Neural cell (in vitro differentiated cells): ENCODE measurements around the gene NAA50. TPM values are rescaled to one million over a fixed set of nuclear protein-coding genes. Genes with fewer than 3 reads are reported as not detected.

ENCODE experiments used
- H2AFZ ChIP-seq: fragments of 200-600, 300-800 bp; sonication (generic), shearing (Covaris generic); 2 replicates; pipeline ENCODE4 v1.6.0; 2014; ENCODE audit warnings: low read depth, mild to moderate bottlenecking, antibody characterized with exemption, low read length, moderate library complexity
- H3F3A ChIP-seq: fragments of 200-600 bp; shearing (Covaris generic); 2 replicates; pipeline ENCODE4 v1.6.1; 2016; ENCODE audit warnings: mild to moderate bottlenecking, moderate library complexity, mixed read lengths, antibody characterized with exemption, low read length; ENCODE audit not compliant: insufficient read depth, poor library complexity, severe bottlenecking
- H3K27ac ChIP-seq: fragments of 200-600, 300-800 bp; sonication (generic), shearing (Covaris generic); 2 replicates; pipeline ENCODE4 v1.5.1; 2014; ENCODE audit warnings: mild to moderate bottlenecking, low read length, moderate library complexity
- H3K27me3 ChIP-seq: fragments of 300-800, 200-600 bp; sonication (generic), shearing (Covaris generic); 2 replicates; pipeline ENCODE4 v1.6.0; 2014; ENCODE audit warnings: mild to moderate bottlenecking, low read depth, low read length, moderate library complexity; ENCODE audit not compliant: insufficient read depth
- H3K36me3 ChIP-seq: fragments of 300-800, 200-600 bp; sonication (generic), shearing (Covaris generic); 2 replicates; pipeline ENCODE4 v1.5.1; 2014; ENCODE audit warnings: mild to moderate bottlenecking, antibody characterized with exemption, low read length, moderate library complexity; ENCODE audit not compliant: insufficient read depth
- H3K4me2 ChIP-seq: fragments of 300-800, 200-600 bp; sonication (generic), shearing (Covaris generic); 2 replicates; pipeline ENCODE4 v1.6.0; 2014; ENCODE audit warnings: mild to moderate bottlenecking, low read length
- H3K4me3 ChIP-seq: fragments of 300-800, 200-600 bp; sonication (generic), shearing (Covaris generic); 2 replicates; pipeline ENCODE4 v1.5.1; 2014; ENCODE audit warnings: mild to moderate bottlenecking, low read length, moderate library complexity
- H3K79me2 ChIP-seq: fragments of 200-600 bp; shearing (Covaris generic); replicated peaks from 2 replicates; pipeline ENCODE4 v1.6.0; 2014; ENCODE audit warnings: mild to moderate bottlenecking, low read length, moderate library complexity; ENCODE audit not compliant: insufficient read depth
- H3K9ac ChIP-seq: fragments of 300-800, 200-600 bp; sonication (generic), shearing (Covaris generic); 2 replicates; pipeline ENCODE4 v1.6.1; 2016; ENCODE audit warnings: mild to moderate bottlenecking, low read length, mixed read lengths
- H3K9me2 ChIP-seq: fragments of 200-600 bp; shearing (Covaris generic); 2 replicates; pipeline ENCODE4 v1.6.1; 2016; ENCODE audit warnings: mild to moderate bottlenecking, low read length, mixed read lengths; ENCODE audit not compliant: insufficient read depth
- H3K9me3 ChIP-seq: fragments of 200-600, 300-800 bp; sonication (generic), shearing (Covaris generic); 2 replicates; pipeline ENCODE4 v1.6.1; 2016; ENCODE audit warnings: mild to moderate bottlenecking, mixed run types, low read length, moderate library complexity, mixed read lengths
- H4K20me1 ChIP-seq: fragments of 200-600 bp; shearing (Covaris generic); 2 replicates; pipeline ENCODE4 v1.6.1; 2016; ENCODE audit warnings: mild to moderate bottlenecking, mixed run types; ENCODE audit not compliant: insufficient read depth
- EP300 ChIP-seq: fragments of 450-650 bp; conservative IDR thresholded peaks from 2 replicates; pipeline ENCODE4 v1.6.1; 2014; ENCODE audit warnings: antibody characterized with exemption, mild to moderate bottlenecking, moderate library complexity; ENCODE audit not compliant: poor library complexity, severe bottlenecking
- EZH2 ChIP-seq: fragments of 200-600, 300-800 bp; shearing (Covaris generic), sonication (generic); IDR thresholded peaks from 2 replicates; pipeline ENCODE4 v1.6.1; 2014; ENCODE audit warnings: antibody characterized with exemption, low read length, borderline replicate concordance, mild to moderate bottlenecking; ENCODE audit not compliant: insufficient read depth, poor library complexity, severe bottlenecking
- MXI1 ChIP-seq: fragments of 450-650 bp; conservative IDR thresholded peaks from 2 replicates; pipeline ENCODE4 v1.6.1; 2014; ENCODE audit warnings: antibody characterized with exemption, mild to moderate bottlenecking; ENCODE audit not compliant: poor library complexity, severe bottlenecking
- POLR2AphosphoS5 ChIP-seq: IDR thresholded peaks from 2 replicates; pipeline ENCODE4 v1.6.1; 2012
- RAD21 ChIP-seq: fragments of 450-650 bp; conservative IDR thresholded peaks from 2 replicates; pipeline ENCODE4 v1.6.1; 2014; ENCODE audit warnings: antibody characterized with exemption, mild to moderate bottlenecking, moderate library complexity
- TAF1 ChIP-seq: IDR thresholded peaks from 2 replicates; pipeline ENCODE4 v1.6.1; 2012; ENCODE audit warnings: low read depth
- polyA plus RNA-seq: library from polyadenylated mRNA; depleted of rRNA; stranded (reverse); fragments of >200 nt; gene quantifications from 2 replicates; pipeline ENCODE4 v1.2.3, GENCODE V29; 2014
- TF ChIP-seq, protein P1 (sequence below): IDR thresholded peaks from 2 replicates; pipeline ENCODE4 v1.6.1; 2012; ENCODE audit warnings: borderline replicate concordance
- TF ChIP-seq, protein P2 (sequence below): fragments of 450-650 bp; IDR thresholded peaks from 2 replicates; pipeline ENCODE4 v1.5.1; 2014; ENCODE audit warnings: antibody characterized with exemption, mild to moderate bottlenecking, moderate library complexity; ENCODE audit not compliant: poor library complexity, severe bottlenecking

NAA50 gene
- polyA plus RNA-seq, 1 donor from 2014 or later, result 69.6 TPM

DNA sequence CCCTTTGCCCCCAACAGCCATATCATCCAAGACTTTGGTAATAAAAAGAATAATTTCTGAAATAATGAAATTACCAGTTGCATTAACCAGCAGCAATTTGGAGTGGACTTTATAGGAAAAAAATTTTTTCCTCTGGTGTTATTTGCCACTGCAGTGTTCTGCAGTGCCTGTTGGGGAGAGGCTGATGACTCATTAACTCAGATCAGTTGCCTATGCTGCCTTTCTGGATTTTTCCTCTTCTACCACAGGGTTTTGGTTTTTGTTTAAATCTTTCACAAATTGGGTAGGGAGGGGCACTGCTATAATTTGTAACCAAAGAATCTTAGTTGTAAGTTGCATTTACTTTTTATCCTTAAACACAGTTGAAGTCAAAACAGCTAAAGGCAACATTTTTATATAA is 23.5 kb upstream of the NAA50 start:
- Histone ChIP-seq H3K9me3 (no peaks in the 10 kb centered on the region), H3K4me2 (no peak overlapping the region), H3K4me3 (no peak overlapping the region), H3K79me2 (peaks cover 4% of the 10 kb centered on the region), H3K27ac (no peak overlapping the region), H3F3A (no peaks in the 10 kb centered on the region), H3K9ac (no peak overlapping the region), H4K20me1 (no peaks in the 10 kb centered on the region), H3K36me3 (no peaks in the 10 kb centered on the region), H2AFZ (no peak overlapping the region), H3K9me2 (no peaks in the 10 kb centered on the region), H3K27me3 (no peaks in the 10 kb centered on the region)
- TF ChIP-seq MXI1 (no peak), RAD21 (no peak), EP300 (no peak), POLR2AphosphoS5 (no peak), EZH2 (no peak)
- TF ChIP-seq, protein P1, sequence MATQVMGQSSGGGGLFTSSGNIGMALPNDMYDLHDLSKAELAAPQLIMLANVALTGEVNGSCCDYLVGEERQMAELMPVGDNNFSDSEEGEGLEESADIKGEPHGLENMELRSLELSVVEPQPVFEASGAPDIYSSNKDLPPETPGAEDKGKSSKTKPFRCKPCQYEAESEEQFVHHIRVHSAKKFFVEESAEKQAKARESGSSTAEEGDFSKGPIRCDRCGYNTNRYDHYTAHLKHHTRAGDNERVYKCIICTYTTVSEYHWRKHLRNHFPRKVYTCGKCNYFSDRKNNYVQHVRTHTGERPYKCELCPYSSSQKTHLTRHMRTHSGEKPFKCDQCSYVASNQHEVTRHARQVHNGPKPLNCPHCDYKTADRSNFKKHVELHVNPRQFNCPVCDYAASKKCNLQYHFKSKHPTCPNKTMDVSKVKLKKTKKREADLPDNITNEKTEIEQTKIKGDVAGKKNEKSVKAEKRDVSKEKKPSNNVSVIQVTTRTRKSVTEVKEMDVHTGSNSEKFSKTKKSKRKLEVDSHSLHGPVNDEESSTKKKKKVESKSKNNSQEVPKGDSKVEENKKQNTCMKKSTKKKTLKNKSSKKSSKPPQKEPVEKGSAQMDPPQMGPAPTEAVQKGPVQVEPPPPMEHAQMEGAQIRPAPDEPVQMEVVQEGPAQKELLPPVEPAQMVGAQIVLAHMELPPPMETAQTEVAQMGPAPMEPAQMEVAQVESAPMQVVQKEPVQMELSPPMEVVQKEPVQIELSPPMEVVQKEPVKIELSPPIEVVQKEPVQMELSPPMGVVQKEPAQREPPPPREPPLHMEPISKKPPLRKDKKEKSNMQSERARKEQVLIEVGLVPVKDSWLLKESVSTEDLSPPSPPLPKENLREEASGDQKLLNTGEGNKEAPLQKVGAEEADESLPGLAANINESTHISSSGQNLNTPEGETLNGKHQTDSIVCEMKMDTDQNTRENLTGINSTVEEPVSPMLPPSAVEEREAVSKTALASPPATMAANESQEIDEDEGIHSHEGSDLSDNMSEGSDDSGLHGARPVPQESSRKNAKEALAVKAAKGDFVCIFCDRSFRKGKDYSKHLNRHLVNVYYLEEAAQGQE, result no peak
- TF ChIP-seq, protein P2, sequence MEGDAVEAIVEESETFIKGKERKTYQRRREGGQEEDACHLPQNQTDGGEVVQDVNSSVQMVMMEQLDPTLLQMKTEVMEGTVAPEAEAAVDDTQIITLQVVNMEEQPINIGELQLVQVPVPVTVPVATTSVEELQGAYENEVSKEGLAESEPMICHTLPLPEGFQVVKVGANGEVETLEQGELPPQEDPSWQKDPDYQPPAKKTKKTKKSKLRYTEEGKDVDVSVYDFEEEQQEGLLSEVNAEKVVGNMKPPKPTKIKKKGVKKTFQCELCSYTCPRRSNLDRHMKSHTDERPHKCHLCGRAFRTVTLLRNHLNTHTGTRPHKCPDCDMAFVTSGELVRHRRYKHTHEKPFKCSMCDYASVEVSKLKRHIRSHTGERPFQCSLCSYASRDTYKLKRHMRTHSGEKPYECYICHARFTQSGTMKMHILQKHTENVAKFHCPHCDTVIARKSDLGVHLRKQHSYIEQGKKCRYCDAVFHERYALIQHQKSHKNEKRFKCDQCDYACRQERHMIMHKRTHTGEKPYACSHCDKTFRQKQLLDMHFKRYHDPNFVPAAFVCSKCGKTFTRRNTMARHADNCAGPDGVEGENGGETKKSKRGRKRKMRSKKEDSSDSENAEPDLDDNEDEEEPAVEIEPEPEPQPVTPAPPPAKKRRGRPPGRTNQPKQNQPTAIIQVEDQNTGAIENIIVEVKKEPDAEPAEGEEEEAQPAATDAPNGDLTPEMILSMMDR, result no peak

DNA sequence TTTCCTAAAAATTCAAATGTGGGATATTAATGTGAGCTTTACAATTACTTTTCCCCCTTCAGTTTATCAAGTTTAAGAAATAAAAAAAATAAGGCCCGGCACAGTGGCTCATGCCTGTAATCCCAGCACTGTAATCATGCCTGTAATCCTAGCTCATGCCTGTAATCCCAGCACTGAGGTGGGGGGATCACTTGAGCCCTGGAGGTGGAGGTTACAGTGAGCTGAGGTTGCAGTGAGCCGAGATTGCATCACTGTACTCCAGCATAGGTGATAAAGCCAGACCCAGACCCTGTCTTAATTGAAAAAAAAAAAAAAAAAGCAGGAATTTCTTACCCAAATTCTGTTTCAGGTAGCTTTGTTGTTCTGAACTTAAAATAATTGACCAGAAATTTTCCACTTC is 18.6 kb upstream of the NAA50 start:
- H3K9ac ChIP-seq, result no peak overlapping the region
- H3F3A ChIP-seq, result no peaks in the 10 kb centered on the region
- no peak overlapping the region for H3K27ac ChIP-seq
- TF ChIP-seq, protein P1, result no peak
- TF ChIP-seq TAF1 (no peak), POLR2AphosphoS5 (no peak)
- no peaks in the 10 kb centered on the region for H4K20me1 ChIP-seq
- no peaks in the 10 kb centered on the region for H3K36me3 ChIP-seq
- H3K4me2 ChIP-seq, result no peak overlapping the region
- H3K27me3 ChIP-seq, result no peaks in the 10 kb centered on the region
- no peaks in the 10 kb centered on the region for H3K9me2 ChIP-seq
- H2AFZ ChIP-seq, result no peak overlapping the region
- H3K4me3 ChIP-seq, result no peak overlapping the region
- H3K79me2 ChIP-seq, result peaks cover 4% of the 10 kb centered on the region
- no peaks in the 10 kb centered on the region for H3K9me3 ChIP-seq
